Keratinocyte (primary cell): ENCODE data around the gene PRR5. TPM values are rescaled to one million over a fixed set of nuclear protein-coding genes. Genes with fewer than 3 reads are reported as not detected.
A peak's percentile ranks its signal among the peaks of the same experiment; 100 is the strongest.

Experiments
- DNase-seq: peaks from one replicate; pipeline ENCODE4 v3.0.0-alpha.2; 2011; ENCODE audit warnings: low read depth, missing footprints, low spot score
- FAIRE-seq: peaks from 2 replicates; lab custom pipeline; 2011; peaks lifted over from hg19 to GRCh38; lab: Jason Lieb, UNC
- H2AFZ ChIP-seq: 2 replicates; pipeline ENCODE4 v1.6.0; 2012; ENCODE audit warnings: low read length, control low read depth, inconsistent platforms; ENCODE audit not compliant: control insufficient read depth
- H3K27ac ChIP-seq: 2 replicates; pipeline ENCODE4 v1.5.1; 2011; ENCODE audit warnings: low read length; ENCODE audit not compliant: control insufficient read depth, insufficient read depth
- H3K27me3 ChIP-seq: 3 replicates; pipeline ENCODE4 v1.6.0; 2011; ENCODE audit warnings: low read length; ENCODE audit not compliant: control insufficient read depth, insufficient read depth; ENCODE audit errors: extremely low read depth
- H3K36me3 ChIP-seq, 2 experiments: 2 replicates in 1 of 2; 3 replicates in 1 of 2; pipeline ENCODE4 v1.5.1; 2011; ENCODE audit warnings: low read length in 2 of 2, mild to moderate bottlenecking in 1 of 2; ENCODE audit not compliant: control insufficient read depth in 2 of 2, insufficient read depth in 2 of 2; ENCODE audit errors: extremely low read depth in 1 of 2
- H3K4me1 ChIP-seq: 3 replicates; pipeline ENCODE4 v1.5.1; 2011; ENCODE audit warnings: low read length; ENCODE audit not compliant: control insufficient read depth, insufficient read depth; ENCODE audit errors: extremely low read depth
- H3K4me2 ChIP-seq: 3 replicates; pipeline ENCODE4 v1.6.0; 2011; ENCODE audit warnings: low read depth, low read length; ENCODE audit not compliant: control insufficient read depth, insufficient read depth; ENCODE audit errors: extremely low read depth
- H3K4me3 ChIP-seq, 3 experiments: fragments of 200-600 bp in 1 of 3; sonication (generic) in 1 of 3; 2 replicates in 2 of 3; 3 replicates in 1 of 3; pipeline ENCODE4 v1.5.1; 2011 to 2016; ENCODE audit warnings: low read length in 3 of 3, mild to moderate bottlenecking in 3 of 3, control low read depth in 2 of 3, inconsistent platforms in 1 of 3, low read depth in 1 of 3, mixed read lengths in 1 of 3, mixed run types in 1 of 3, moderate library complexity in 1 of 3; ENCODE audit not compliant: control insufficient read depth in 2 of 3, insufficient read depth in 2 of 3; ENCODE audit errors: extremely low read depth in 1 of 3
- H3K79me2 ChIP-seq: 2 replicates; pipeline ENCODE4 v1.6.0; 2012; ENCODE audit warnings: low read length; ENCODE audit not compliant: control insufficient read depth, insufficient read depth
- H3K9ac ChIP-seq: 3 replicates; pipeline ENCODE4 v1.6.0; 2011; ENCODE audit warnings: low read length; ENCODE audit not compliant: control insufficient read depth, insufficient read depth; ENCODE audit errors: extremely low read depth
- H3K9me1 ChIP-seq: 3 replicates; pipeline ENCODE4 v1.6.0; 2011; ENCODE audit warnings: low read length; ENCODE audit not compliant: control insufficient read depth, insufficient read depth; ENCODE audit errors: extremely low read depth
- H3K9me3 ChIP-seq: 2 replicates; pipeline ENCODE4 v1.5.1; 2012; ENCODE audit warnings: low read depth, low read length; ENCODE audit not compliant: control insufficient read depth
- H4K20me1 ChIP-seq: 3 replicates; pipeline ENCODE4 v1.6.0; 2011; ENCODE audit warnings: low read length; ENCODE audit not compliant: control insufficient read depth, insufficient read depth; ENCODE audit errors: extremely low read depth
- EZH2 ChIP-seq: IDR thresholded peaks from one replicate; pipeline ENCODE4 v1.6.1; 2012; ENCODE audit warnings: inconsistent platforms, mild to moderate bottlenecking, low read length, moderate library complexity
- dilution Hi-C: fragments of 300-500 bp; cut with MboI; formaldehyde crosslinking; loops from one replicate; pipeline ENCODE4 v1.7.0; 2020; ENCODE audit warnings: low sequenced_read_pairs; ENCODE audit not compliant: extremely low pct_ligation_motif_present
- polyA plus RNA-seq, 5 experiments: library from polyadenylated mRNA; depleted of rRNA in 3 of 5; stranded (reverse) in 3 of 5; stranded (forward) in 1 of 5; unstranded in 1 of 5; fragments of >200 nt; gene quantifications; 1 replicate in 1 of 5; 2 replicates in 3 of 5; 3 replicates in 1 of 5; pipeline versions ENCODE4 v1.2.1 to v1.2.3, GENCODE V29; 2011 to 2012; ENCODE audit warnings: missing spikeins in 2 of 5, low read depth in 1 of 5, low replicate concordance in 1 of 5
- TF ChIP-seq, protein P1 (sequence below), 3 experiments: IDR thresholded peaks in 1 of 3; conservative IDR thresholded peaks in 1 of 3; optimal IDR thresholded peaks in 1 of 3; 2 replicates in 2 of 3; 3 replicates in 1 of 3; pipeline versions ENCODE3 to v1.5.1; 2011; ENCODE audit warnings: low read length in 3 of 3, mild to moderate bottlenecking in 3 of 3, moderate library complexity in 2 of 3, control low read depth in 1 of 3, inconsistent platforms in 1 of 3; ENCODE audit not compliant: insufficient read depth in 2 of 3; ENCODE audit errors: extremely low read depth in 1 of 3

Gene PRR5
- polyA plus RNA-seq, 1 donor (not counting 4 experiments of a cell fraction or from before 2014, with no cell fraction given) = 9.1 TPM

DNA sequence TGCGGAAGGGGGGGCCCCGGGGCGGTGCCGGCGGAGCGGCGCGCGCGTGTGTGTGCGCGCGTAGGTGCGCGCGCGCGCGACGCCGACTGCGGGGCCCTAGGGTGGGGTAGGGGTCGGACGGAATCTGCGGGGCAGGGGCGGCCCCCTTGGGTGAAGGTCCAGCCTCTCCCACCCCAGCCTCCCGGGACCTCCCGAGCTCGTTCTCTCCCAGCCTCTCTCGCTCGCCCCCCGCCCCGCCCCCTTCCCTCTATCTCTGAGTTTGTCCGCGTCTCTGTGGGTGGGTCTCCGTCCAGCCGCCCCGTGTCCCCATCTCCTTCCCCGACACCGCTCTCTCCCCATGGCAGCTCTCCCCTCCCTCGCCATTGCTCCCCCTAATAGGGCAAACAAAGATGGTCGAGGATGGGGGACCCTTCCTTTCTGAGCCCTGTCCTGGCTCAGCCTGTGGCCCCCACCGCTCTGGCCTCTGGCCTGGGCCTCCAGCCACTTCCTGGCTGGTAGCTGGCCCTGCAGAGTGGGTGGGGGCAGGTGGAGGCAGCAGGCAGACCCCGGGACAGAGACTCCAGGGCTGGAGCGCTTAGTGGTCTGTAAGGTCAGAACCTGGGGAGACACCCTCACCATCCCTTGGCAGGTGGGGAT lies 33.0 kb upstream of the PRR5 start:
- Histone ChIP-seq H3K9ac (no peak overlapping the region), H4K20me1 (peaks cover 3% of the 10 kb centered on the region), H3K27ac (no peak overlapping the region), H3K4me3 (peak overlapping the region in 1 of 3 experiments; percentile 27), H3K27me3 (peaks cover 55% of the 10 kb centered on the region), H3K4me2 (peak overlapping the region; percentile 5), H3K4me1 (peaks cover 2% of the 10 kb centered on the region), H2AFZ (no peak overlapping the region), H3K36me3 (no peaks in the 10 kb centered on the region), H3K9me1 (no peaks in the 10 kb centered on the region), H3K9me3 (no peaks in the 10 kb centered on the region), H3K79me2 (no peaks in the 10 kb centered on the region)
- dilution Hi-C loops = no loop called here
- peak; percentile 85 for TF ChIP-seq EZH2
- TF ChIP-seq, protein P1, sequence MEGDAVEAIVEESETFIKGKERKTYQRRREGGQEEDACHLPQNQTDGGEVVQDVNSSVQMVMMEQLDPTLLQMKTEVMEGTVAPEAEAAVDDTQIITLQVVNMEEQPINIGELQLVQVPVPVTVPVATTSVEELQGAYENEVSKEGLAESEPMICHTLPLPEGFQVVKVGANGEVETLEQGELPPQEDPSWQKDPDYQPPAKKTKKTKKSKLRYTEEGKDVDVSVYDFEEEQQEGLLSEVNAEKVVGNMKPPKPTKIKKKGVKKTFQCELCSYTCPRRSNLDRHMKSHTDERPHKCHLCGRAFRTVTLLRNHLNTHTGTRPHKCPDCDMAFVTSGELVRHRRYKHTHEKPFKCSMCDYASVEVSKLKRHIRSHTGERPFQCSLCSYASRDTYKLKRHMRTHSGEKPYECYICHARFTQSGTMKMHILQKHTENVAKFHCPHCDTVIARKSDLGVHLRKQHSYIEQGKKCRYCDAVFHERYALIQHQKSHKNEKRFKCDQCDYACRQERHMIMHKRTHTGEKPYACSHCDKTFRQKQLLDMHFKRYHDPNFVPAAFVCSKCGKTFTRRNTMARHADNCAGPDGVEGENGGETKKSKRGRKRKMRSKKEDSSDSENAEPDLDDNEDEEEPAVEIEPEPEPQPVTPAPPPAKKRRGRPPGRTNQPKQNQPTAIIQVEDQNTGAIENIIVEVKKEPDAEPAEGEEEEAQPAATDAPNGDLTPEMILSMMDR (optimal IDR thresholded peaks at IDR 0.05 in 1 of 3, IDR thresholded peaks at IDR 0.05 in 1 of 3, conservative IDR thresholded peaks at IDR 0.05 in 1 of 3; ENCODE audit: extremely low read depth in 1 of 3, insufficient read depth in 2 of 3, low read length in 3 of 3) = no peak
- DNase-seq (no peak), FAIRE-seq (no peak)

- dilution Hi-C loops = no loop called here
- FAIRE-seq = no peak
Measured at GRCh38 chr22:44669561-44669976, 32.4 kb upstream of the PRR5 start.

More at GRCh38 chr22:44669561-44669976, 32.4 kb upstream of the PRR5 start:
- Histone ChIP-seq H4K20me1 (peaks cover 3% of the 10 kb centered on the region), H3K9me1 (no peaks in the 10 kb centered on the region), H2AFZ (no peak overlapping the region), H3K27ac (no peak overlapping the region), H3K9me3 (no peaks in the 10 kb centered on the region), H3K4me1 (peaks cover 2% of the 10 kb centered on the region), H3K79me2 (no peaks in the 10 kb centered on the region), H3K27me3 (peaks cover 53% of the 10 kb centered on the region), H3K4me2 (no peak overlapping the region), H3K36me3 (no peaks in the 10 kb centered on the region), H3K4me3 (no peak overlapping the region), H3K9ac (no peak overlapping the region)
- TF ChIP-seq EZH2 = no peak
- TF ChIP-seq, protein P1 (optimal IDR thresholded peaks at IDR 0.05 in 1 of 3, IDR thresholded peaks at IDR 0.05 in 1 of 3, conservative IDR thresholded peaks at IDR 0.05 in 1 of 3; ENCODE audit: extremely low read depth in 1 of 3, insufficient read depth in 2 of 3, low read length in 3 of 3) = peak; percentile 31 to 46 (median 46)
- DNase-seq = no peak
